ENCODE measurements around the gene MAGEA10.

- TF ChIP-seq CTCF (IDR thresholded peaks at IDR 0.05) = no peak
- no peak for TF ChIP-seq ZFX (IDR thresholded peaks at IDR 0.05; ENCODE audit: borderline replicate concordance)
These were observed 21.1 kb downstream of the MAGEA10 start for GRCh38 chrX:152117305-152117704.

Data from 22Rv1 (cell line).